GM10266 (cell line): Measurements from ENCODE around the gene ANP32A.

Source experiments
- DNase-seq: peaks from one replicate; pipeline ENCODE4 v3.0.0; 2012; ENCODE audit errors: extremely low spot score
- TF ChIP-seq, protein P1 (sequence below): IDR thresholded peaks from 2 replicates; pipeline ENCODE4 v1.5.1; 2012; ENCODE audit warnings: mild to moderate bottlenecking, low read depth; ENCODE audit not compliant: control insufficient read depth, insufficient read depth; ENCODE audit errors: missing control alignments

ANP32A gene

GRCh38 chr15:68818769-68819494 lies 1.8 kb downstream of the ANP32A start:
- DNase-seq, result peak; percentile 60
- TF ChIP-seq, protein P1, sequence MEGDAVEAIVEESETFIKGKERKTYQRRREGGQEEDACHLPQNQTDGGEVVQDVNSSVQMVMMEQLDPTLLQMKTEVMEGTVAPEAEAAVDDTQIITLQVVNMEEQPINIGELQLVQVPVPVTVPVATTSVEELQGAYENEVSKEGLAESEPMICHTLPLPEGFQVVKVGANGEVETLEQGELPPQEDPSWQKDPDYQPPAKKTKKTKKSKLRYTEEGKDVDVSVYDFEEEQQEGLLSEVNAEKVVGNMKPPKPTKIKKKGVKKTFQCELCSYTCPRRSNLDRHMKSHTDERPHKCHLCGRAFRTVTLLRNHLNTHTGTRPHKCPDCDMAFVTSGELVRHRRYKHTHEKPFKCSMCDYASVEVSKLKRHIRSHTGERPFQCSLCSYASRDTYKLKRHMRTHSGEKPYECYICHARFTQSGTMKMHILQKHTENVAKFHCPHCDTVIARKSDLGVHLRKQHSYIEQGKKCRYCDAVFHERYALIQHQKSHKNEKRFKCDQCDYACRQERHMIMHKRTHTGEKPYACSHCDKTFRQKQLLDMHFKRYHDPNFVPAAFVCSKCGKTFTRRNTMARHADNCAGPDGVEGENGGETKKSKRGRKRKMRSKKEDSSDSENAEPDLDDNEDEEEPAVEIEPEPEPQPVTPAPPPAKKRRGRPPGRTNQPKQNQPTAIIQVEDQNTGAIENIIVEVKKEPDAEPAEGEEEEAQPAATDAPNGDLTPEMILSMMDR, result no peak

DNA sequence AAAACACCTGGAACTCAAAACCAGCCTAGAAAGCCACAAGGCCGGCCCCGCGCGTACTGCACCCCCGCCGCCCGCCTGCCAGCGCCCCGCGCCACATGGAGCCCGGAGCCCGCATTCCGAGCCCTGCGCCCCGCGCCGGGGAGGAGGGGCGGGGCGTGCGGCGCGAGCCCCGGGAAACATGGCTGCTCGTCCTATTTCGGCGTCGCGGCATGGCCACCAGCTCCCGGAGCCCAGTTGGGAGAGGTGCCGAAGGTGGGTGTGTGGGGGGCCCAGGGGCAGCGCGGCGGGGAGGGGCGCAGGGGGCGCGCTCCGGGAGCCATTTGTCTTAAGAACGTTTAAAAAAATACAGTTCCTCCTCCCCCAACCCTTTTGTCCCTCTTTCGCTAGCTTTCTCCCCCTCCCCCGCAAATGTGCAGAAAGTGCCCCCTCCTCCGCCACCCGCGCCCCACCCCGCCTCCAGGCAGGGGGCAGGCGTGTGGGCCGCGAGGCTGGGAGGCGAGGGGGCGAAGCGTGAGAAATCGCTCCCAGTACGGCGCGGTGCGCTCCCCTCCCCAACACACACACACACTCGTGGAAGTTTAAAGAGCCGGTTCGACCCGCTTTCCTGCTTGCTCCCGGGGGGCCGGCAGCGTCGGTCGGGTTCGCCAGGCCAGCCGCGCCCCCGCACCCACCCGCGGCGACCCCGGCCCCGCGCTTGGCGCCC lies 2.5 kb downstream of the ANP32A start:
- TF ChIP-seq, protein P1, result no peak
- peak; percentile 72 for DNase-seq

DNA sequence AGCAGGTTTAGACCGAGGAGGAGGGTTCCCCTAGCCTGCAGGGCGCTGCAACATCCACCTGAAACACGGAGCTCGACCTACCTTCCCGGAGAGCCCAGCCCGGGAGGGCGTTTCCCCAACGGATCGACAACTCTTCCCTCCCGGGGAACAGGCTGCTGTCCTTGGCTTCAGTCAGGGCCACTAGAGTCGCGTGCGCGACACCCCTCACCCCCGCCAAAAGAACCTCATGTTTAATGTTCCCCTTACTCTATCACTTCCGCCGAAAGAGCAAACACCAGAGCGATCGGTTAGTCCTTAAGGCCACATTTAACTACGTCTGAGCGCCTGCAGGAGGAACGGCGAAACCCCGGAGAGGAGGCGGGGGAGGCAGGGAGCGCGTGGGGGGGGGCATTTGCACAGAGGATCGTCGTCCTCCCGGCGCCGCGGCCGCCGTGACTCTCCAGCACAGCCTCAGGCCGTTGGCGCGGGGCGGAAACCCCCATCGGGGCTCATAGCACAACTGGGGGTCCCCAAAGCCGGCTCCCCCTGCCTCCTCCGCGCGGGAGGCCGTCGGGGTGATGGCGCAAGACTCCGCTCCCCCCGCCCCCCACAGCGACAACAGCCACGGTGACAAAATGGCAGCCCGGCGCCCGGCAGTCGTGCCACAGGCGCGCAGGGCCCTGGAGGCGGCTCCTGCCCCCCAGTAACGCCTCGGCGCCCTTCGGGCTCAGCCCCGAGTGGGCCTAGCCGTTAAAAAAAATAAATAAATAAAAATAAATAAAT lies 3.2 kb downstream of the ANP32A start:
- peak; percentile 76 for DNase-seq
- TF ChIP-seq, protein P1, result no peak

- TF ChIP-seq, protein P1, result no peak
- no peak for DNase-seq
Measured at GRCh38 chr15:68816795-68817303, 3.8 kb downstream of the ANP32A start.

DNA sequence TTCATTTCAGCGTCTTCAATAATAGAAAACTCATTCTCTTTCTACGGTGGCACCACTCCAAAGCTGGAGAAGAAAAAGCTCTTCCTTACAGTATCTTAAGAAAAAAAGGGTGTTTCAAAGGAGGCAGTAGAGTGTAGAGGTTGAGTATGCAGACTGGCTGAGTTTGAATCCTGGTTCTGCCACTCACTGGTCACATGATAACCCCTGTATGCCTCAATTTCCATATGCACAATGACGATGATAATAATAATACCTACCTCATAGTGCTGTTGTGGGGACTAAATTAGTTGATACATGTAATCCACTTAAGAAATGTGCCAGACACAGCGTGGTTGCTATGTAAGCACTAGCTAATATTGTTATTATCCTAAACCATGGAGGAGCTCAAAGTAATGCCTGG lies 4.5 kb downstream of the ANP32A start:
- DNase-seq, result no peak
- TF ChIP-seq, protein P1, result no peak

- DNase-seq, result no peak
Measured at GRCh38 chr15:68815598-68815997, 5.1 kb downstream of the ANP32A start.

More at GRCh38 chr15:68815598-68815997, 5.1 kb downstream of the ANP32A start:
- TF ChIP-seq, protein P1, result no peak
